Small intestine (tissue), 7 donors: ENCODE measurements around the gene RAPH1. TPM values are rescaled to one million over a fixed set of nuclear protein-coding genes. Genes with fewer than 3 reads are reported as not detected.
"Not testable (repeated sequence)": the region's sequence is repeated elsewhere in the genome, so short reads cannot be mapped to it uniquely, and the experiment has no call there.

Source experiments
- DNase-seq, 2 donors: peaks; one replicate each; pipeline versions ENCODE4 v3.0.0 to v3.0.0-alpha.2; 2013
- FAIRE-seq: peaks from 2 replicates; lab custom pipeline; 2012; peaks lifted over from hg19 to GRCh38; lab: Jason Lieb, UNC
- H3K27ac ChIP-seq, 3 donors: one replicate each; pipeline ENCODE4 v1.5.1; 2013; ENCODE audit warnings: low read length in 2 of 3, mild to moderate bottlenecking in 2 of 3, control low read depth in 1 of 3, inconsistent platforms in 1 of 3, low read depth in 1 of 3, moderate library complexity in 1 of 3
- H3K27me3 ChIP-seq, 3 donors: one replicate each; pipeline ENCODE4 v1.6.1; 2013; ENCODE audit warnings: low read length in 3 of 3, inconsistent platforms in 1 of 3; ENCODE audit not compliant: control insufficient read depth in 3 of 3, insufficient read depth in 3 of 3
- H3K36me3 ChIP-seq, 3 donors: one replicate each; pipeline ENCODE4 v1.6.1; 2013; ENCODE audit warnings: low read length in 3 of 3, inconsistent platforms in 1 of 3, low read depth in 1 of 3, mild to moderate bottlenecking in 1 of 3, moderate library complexity in 1 of 3; ENCODE audit not compliant: control insufficient read depth in 3 of 3, insufficient read depth in 2 of 3
- H3K4me1 ChIP-seq, 3 donors: one replicate each; pipeline ENCODE4 v1.6.1; 2013; ENCODE audit warnings: low read length in 2 of 3, inconsistent platforms in 1 of 3, low read depth in 1 of 3, mild to moderate bottlenecking in 1 of 3, moderate library complexity in 1 of 3; ENCODE audit not compliant: control insufficient read depth in 3 of 3, insufficient read depth in 2 of 3
- H3K4me3 ChIP-seq, 3 donors: one replicate each; pipeline ENCODE4 v1.5.1; 2013; ENCODE audit warnings: low read length in 3 of 3, control low read depth in 1 of 3, inconsistent platforms in 1 of 3, low read depth in 1 of 3, mild to moderate bottlenecking in 1 of 3, moderate library complexity in 1 of 3
- H3K9me3 ChIP-seq, 2 donors: one replicate each; pipeline ENCODE4 v1.6.1; 2013; ENCODE audit warnings: low read depth in 1 of 2, low read length in 1 of 2; ENCODE audit not compliant: control insufficient read depth in 2 of 2, insufficient read depth in 1 of 2
- WGBS, 3 donors: extraction: QIAGEN DNeasy Blood & Tissue Kit; methylation state at CpG; one replicate each; pipeline ENCODE4 v1.1.7; 2013; 5-methylcytosine and 5-hydroxymethylcytosine counted together
- polyA plus RNA-seq, 4 donors: library from polyadenylated mRNA; stranded (reverse) in 3 of 4; unstranded in 1 of 4; fragments of 200-250 nt in 3 of 4; fragments of 120-200 nt in 1 of 4; gene quantifications; one replicate each; pipeline versions ENCODE4 v1.2.1 to v1.2.3, GENCODE V29; 2013
- donor health status: healthy with polysubstance abuse.
- donor health status: control.
- donor health status: control.
- donor health status: Bipolar disorder and iron deficiency.
- donor health status: healthy.

Gene RAPH1
- polyA plus RNA-seq, 4 donors: 6.2 to 15.7 (median 6.8) TPM

DNA sequence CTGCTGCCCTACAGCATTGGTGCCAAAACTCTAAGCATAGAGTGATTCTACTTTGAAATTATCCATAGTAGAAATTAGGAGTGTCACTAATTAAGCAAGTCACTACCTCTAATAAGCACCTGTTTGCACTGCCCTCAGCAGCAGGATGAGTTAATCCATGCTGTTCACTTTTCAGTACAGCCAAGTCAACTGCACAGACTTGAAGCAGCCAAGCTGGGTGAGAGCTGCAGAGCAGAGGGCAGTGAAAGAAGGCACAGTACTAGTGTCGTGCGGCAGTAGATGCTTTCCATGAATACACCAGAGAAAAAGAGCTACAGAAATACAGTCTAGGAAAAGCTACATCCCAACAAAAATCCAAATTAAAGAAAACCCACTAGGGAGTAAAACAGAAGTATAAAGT lies 98.6 kb downstream of the RAPH1 start:
- whole genome bisulfite sequencing, 3 donors: 84 to 93% (median 87%) methylated on average over 2 of the region's 2 CpGs
- Histone ChIP-seq H3K9me3 (no peaks in the 10 kb centered on the region), H3K4me1 (no peaks in the 10 kb centered on the region), H3K27ac (no peak overlapping the region), H3K27me3 (no peaks in the 10 kb centered on the region), H3K36me3 (peaks cover 0 to 21% (median 19%) of the 10 kb centered on the region in 3 donors), H3K4me3 (no peak overlapping the region)
- DNase-seq (no peak), FAIRE-seq (no peak)

DNA sequence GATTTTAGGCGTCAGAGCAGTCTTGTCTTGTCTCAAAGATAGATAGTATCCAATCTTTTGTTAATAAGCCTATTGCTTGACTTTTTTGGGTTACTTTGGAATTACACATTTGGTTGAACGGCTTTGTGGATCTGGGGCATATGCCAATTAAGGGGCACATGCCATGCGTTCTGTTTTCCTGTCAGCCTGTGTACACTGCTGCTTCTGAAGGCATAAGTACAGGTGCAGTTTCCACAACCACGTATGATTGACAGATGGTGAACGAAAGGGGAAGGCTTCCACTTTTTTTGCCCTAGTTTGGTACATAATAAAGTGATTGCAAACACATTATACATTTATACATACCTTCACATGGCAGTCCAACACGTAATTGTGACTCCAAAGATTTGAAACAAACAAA lies 102.3 kb downstream of the RAPH1 start:
- no peak for FAIRE-seq
- DNase-seq: no peak
- no peak overlapping the region for H3K4me3 ChIP-seq
- H3K27me3 ChIP-seq: no peaks in the 10 kb centered on the region
- H3K9me3 ChIP-seq: no peaks in the 10 kb centered on the region
- H3K27ac ChIP-seq: peak overlapping the region in 1 of 3 donors; percentile 4
- H3K36me3 ChIP-seq: peaks cover 0 to 7% (median 4%) of the 10 kb centered on the region in 3 donors
- no peaks in the 10 kb centered on the region for H3K4me1 ChIP-seq
- 42 to 72% (median 65%) methylated on average over 6 of the region's 6 CpGs for WGBS, 3 donors

DNA sequence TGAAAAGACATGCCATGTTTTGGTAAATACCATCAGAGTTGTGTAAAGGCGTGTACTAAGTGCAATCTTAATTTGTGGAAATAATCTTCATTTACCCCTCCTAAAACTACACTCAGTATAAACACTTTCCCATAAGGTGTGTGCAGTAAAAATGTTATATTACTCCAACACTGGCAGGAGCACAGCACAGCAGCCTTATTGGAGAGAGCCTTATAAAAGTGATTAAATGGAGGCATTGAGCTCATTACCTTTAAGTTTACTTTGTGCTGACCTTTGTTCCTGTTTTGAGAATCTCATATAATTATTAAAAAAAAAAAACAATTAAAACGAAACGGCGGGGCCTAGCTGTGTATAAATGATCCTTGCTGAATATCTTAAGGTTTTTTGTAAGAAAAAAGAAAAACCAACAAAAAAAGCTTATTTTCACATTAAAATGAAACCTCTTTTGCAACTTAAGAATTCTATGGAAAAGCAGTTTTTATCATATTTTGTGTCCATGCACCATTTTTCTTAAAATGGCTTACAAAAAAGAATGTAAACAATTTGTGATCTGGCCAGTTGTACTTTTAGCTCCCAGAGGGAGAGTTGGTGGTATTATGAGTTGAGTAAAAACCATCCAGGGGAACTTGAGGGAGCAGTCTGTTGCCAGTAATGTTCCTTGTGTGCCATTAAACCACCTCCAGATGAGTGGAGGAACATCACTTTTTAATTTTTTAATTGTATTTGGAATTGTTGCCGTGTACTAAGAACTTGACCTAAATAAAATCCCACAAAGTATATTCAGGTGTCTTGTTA lies 103.5 kb downstream of the RAPH1 start:
- peaks cover 0 to 7% (median 4%) of the 10 kb centered on the region in 3 donors for H3K36me3 ChIP-seq
- DNase-seq: peak; percentile 14 to 55
- H3K9me3 ChIP-seq: no peaks in the 10 kb centered on the region
- H3K4me1 ChIP-seq: no peaks in the 10 kb centered on the region
- 27 to 63% (median 56%) methylated on average over 5 of the region's 5 CpGs for WGBS, 3 donors
- H3K27ac ChIP-seq: no peak overlapping the region
- H3K4me3 ChIP-seq: no peak overlapping the region
- H3K27me3 ChIP-seq: no peaks in the 10 kb centered on the region
- FAIRE-seq: peak; percentile 61

DNA sequence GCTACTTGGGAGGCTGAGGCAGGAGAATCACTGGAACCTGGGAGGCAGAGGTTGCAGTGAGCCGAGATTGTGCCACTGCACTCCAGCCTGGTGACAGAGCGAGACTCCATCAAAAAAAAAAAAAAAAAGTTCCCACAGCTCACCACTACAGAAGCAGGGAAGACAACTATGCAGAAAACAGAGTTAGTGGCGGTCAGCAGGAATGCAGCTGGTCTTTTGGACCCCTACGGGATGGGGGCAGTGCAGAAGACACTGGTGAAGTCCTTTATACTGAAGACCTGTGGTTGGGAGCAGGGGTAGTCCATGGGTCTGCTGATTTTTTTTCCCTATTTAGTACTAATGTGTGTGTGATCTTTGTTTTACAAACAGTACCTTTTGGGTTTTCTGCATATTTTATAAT lies 105.5 kb downstream of the RAPH1 start:
- H3K4me3 ChIP-seq, H3K27me3 ChIP-seq, FAIRE-seq, H3K27ac ChIP-seq, DNase-seq, H3K36me3 ChIP-seq, H3K4me1 ChIP-seq, H3K9me3 ChIP-seq: not testable (repeated sequence)
- WGBS, 3 donors: 94 to 100% (median 98%) methylated on average over 4 of the region's 4 CpGs

DNA sequence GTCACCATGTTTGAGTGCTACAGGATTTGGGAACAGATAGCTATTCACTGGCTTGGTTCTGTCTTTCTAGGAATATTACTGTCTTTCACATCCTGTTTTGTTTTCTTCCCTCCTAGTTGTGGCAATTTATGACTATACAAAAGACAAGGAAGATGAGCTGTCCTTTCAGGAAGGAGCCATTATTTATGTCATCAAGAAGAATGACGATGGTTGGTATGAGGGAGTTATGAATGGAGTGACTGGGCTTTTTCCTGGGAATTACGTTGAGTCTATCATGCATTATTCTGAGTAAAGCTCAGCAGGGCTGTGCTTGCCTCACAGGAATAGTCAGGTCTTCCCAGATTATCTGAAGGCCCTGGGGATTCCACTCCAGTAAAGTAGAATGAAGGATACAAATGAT lies 108.0 kb downstream of the RAPH1 start:
- H3K4me3 ChIP-seq: no peak overlapping the region
- DNase-seq (no peak), FAIRE-seq (no peak)
- WGBS, 3 donors: 82 to 96% (median 86%) methylated on average over 2 of the region's 2 CpGs
- peaks cover 0 to 10% (median 1%) of the 10 kb centered on the region in 3 donors for H3K36me3 ChIP-seq
- H3K27ac ChIP-seq: no peak overlapping the region
- H3K9me3 ChIP-seq: no peaks in the 10 kb centered on the region
- no peaks in the 10 kb centered on the region for H3K4me1 ChIP-seq
- H3K27me3 ChIP-seq: no peaks in the 10 kb centered on the region

DNA sequence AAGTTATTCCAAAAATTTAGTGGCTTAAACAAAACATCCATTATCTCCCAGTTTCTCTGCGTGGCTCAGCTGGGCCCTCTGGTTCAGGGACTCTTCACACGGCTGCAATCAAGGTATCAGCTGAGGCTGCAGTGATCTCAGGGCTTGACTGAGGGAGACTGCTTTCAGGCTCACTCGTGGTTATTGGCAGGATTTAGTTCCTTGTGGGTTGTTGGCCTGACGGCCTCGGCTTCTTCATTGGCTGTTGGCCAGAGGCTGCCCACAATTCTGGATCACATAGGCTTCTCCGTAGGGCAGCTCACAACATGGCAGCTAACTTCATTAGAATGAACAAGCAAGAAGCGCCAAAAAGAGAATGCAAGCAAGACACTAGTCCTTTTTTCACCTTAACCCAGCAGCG lies 116.8 kb downstream of the RAPH1 start:
- peaks cover 0 to 7% of the 10 kb centered on the region in 2 donors for H3K9me3 ChIP-seq
- H3K4me3 ChIP-seq: no peak overlapping the region
- DNase-seq: no peak
- FAIRE-seq: no peak
- H3K27me3 ChIP-seq: no peaks in the 10 kb centered on the region
- H3K27ac ChIP-seq: no peak overlapping the region
- peaks cover 4 to 26% (median 5%) of the 10 kb centered on the region in 3 donors for H3K36me3 ChIP-seq
- no peaks in the 10 kb centered on the region for H3K4me1 ChIP-seq
- 93 to 97% (median 96%) methylated on average over 8 of the region's 8 CpGs for WGBS, 3 donors

DNA sequence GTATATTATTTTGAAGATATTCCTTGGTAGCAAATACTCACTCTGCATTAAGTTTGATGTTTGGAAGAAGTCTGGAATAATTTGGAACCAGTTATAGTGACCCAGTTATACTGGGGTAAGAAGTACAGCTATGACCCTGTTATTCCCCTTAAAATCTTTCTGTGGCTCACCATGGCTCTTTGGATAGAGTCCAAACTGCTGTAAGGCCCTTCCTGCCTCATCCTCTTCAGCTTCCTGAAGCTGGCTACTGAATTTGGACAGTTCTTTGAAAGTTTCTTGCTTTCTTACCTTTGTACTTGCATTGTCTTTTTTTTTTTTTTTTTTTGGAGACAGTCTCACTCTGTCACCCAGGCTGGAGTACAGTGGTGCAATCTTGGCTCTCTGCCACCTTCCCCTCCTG lies 121.3 kb downstream of the RAPH1 start:
- FAIRE-seq: no peak
- Histone ChIP-seq H3K27me3 (no peaks in the 10 kb centered on the region), H3K27ac (no peak overlapping the region), H3K4me1 (no peaks in the 10 kb centered on the region), H3K9me3 (peaks cover 0 to 5% of the 10 kb centered on the region in 2 donors), H3K36me3 (peaks cover 8 to 13% (median 9%) of the 10 kb centered on the region in 3 donors), H3K4me3 (no peak overlapping the region)
- DNase-seq: no peak

DNA sequence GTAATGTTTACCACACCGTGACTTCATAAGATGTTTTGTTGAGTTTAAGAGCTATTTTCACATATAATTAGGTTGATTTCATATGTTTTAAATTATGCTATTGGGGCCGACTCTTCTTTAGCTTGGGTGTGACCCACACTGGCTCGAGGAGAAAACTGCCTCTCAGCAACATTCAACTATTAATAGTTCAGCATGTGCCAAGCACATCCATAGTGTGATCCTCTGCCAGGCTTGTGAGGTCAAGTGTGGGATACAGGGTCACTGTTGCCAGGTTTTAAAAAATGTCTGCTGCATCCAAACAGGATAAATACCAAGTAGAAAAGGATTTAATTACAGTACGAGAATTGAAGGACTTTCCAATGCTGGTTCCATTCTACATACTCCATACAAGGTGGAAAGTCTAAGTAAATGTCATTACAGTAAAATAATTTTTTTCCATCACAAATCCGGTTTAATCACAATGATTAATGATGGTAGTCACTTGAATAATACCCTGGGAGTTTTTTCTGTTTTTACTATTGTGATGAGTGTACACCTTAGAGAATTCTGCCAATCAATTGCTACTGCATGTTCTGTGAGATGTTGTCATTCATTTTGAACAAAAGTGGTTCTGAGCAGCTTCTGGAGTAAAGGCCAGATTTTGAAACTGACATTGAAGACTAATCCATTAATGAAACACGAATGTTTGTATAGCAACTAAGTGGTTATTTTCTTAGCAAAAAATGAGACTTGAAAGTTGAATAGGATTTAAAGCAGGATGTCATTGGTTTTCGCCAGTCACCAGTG lies 122.4 kb downstream of the RAPH1 start:
- Histone ChIP-seq H3K4me1 (no peaks in the 10 kb centered on the region), H3K4me3 (no peak overlapping the region), H3K36me3 (peaks cover 5 to 14% (median 5%) of the 10 kb centered on the region in 3 donors), H3K27ac (no peak overlapping the region), H3K9me3 (no peaks in the 10 kb centered on the region), H3K27me3 (no peaks in the 10 kb centered on the region)
- WGBS, 3 donors: 67 to 75% (median 74%) methylated on average over 7 of the region's 7 CpGs
- DNase-seq (no peak), FAIRE-seq (no peak)
